ENCODE data around the gene ENOX1.

GRCh38 chr13:43782686-43783085 lies 4.1 kb downstream of the ENOX1 start:
- TF ChIP-seq CTCF (IDR thresholded peaks at IDR 0.05) = no peak
- no peak for TF ChIP-seq POLR2A (IDR thresholded peaks at IDR 0.05)
